ENCODE data around the gene MCF2L2.

The MCF2L2 gene

GRCh38 chr3:183299976-183300375, 128.4 kb downstream of the MCF2L2 start:
- no peak for DNase-seq (ENCODE audit: low read depth in 4 of 4, low spot score in 1 of 4)

DNA sequence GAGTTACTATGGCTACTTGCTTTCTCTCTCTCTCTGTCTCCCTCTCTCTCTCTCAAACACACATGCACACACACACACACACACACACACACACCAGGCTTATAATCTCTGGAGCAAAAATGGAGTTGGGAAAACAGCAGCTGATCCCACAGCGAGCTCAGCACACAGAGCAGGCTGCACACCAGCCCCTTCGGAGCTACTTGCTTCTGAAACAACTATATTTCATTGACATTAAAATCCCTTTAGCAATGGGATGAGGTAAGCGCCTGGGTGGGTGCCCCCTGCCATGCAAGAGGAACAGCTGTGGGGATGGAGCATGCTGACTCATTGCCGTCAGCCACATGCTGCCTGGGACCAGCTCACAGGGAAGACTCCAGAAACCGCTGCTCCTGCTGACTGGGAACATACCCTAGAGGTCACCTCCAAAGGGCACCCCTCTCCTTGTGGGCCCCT, 129.7 kb downstream of the MCF2L2 start:
- DNase-seq (ENCODE audit: low read depth in 4 of 4, low spot score in 1 of 4): no peak

DNA sequence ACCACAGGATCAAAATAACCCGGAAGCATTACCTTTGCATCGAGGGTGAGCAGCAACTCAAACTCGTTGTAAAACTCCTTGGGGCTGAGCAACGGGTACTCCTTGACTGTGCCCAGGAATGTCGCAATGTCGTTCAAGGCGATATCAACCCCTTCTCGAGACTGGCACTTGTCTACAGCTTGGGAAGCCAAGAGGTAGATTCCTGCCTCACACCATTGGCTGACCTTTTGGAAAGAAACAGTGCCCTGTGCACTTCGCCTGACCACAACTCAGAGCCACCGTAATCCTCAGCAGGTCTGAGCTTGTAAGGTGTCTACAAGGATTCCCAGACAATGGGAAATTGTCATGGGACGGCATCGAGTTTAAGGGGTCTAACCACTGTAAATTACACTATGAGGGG, 131.5 kb downstream of the MCF2L2 start:
- DNase-seq (ENCODE audit: low read depth in 4 of 4, low spot score in 1 of 4): no peak

GRCh38 chr3:183295211-183295610, 133.2 kb downstream of the MCF2L2 start:
- DNase-seq (ENCODE audit: low read depth in 4 of 4, low spot score in 1 of 4): no peak

DNA sequence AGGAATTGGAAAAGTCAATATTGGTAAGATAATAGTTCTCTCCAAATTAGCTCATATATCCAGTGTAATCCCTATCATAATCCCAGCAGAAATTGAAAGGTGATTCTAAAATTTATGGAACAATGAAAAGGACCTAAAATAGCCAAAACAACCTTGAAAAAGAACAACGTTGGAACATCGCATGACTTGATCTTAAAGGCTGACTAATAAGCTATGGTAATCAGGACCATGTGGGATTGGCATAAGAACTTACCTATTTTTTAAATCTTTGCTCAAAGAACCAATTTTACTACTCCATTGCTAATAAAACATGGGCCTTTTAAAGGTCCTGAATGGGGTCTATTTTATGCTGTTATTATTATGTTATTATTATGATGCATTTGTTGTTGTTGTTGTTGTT, 134.5 kb downstream of the MCF2L2 start:
- no peak for DNase-seq (ENCODE audit: low read depth in 4 of 4, low spot score in 1 of 4)

- DNase-seq (ENCODE audit: low read depth in 4 of 4, low spot score in 1 of 4): no peak
These were observed 136.9 kb downstream of the MCF2L2 start for GRCh38 chr3:183291497-183292031.

- DNase-seq (ENCODE audit: low read depth in 4 of 4, low spot score in 1 of 4): no peak
These were observed 138.2 kb downstream of the MCF2L2 start for GRCh38 chr3:183290216-183290615.

GRCh38 chr3:183288117-183288516, 140.3 kb downstream of the MCF2L2 start:
- no peak for DNase-seq (ENCODE audit: low read depth in 4 of 4, low spot score in 1 of 4)

- DNase-seq (ENCODE audit: low read depth in 4 of 4, low spot score in 1 of 4): no peak
These were observed 141.0 kb downstream of the MCF2L2 start for GRCh38 chr3:183287301-183287971.

DNA sequence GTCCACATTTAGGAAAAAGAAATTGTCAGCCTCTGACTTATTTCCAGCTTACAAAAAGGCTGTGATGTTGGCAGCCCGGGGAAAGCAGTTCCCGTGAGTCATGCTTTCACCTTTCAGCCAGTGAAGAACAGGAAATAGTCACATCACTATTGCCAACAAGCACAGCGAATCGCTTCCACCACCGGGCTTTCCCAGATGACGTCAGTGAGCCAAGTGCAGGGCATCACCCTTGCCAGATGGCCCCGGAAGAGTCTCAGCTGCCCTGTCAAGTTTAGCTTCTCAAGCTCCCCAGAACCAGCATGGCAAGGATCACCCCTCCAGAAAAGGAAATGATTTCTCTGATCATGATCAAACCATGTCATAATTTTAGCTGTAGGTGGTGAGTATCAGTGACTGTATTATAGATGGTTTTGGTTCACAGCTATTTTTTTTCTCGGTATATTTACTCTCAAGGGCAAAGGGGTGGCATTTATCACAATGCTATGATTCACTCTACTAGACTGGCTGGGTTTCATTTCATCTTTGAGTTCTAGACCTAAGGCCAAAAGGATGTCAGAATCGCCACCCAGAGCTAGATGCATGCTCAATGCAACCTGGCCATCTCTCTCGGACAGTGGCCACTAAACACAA, 142.5 kb downstream of the MCF2L2 start:
- peak; percentile 70 to 91 (median 84) for DNase-seq (ENCODE audit: low read depth in 4 of 4, low spot score in 1 of 4)

DNA sequence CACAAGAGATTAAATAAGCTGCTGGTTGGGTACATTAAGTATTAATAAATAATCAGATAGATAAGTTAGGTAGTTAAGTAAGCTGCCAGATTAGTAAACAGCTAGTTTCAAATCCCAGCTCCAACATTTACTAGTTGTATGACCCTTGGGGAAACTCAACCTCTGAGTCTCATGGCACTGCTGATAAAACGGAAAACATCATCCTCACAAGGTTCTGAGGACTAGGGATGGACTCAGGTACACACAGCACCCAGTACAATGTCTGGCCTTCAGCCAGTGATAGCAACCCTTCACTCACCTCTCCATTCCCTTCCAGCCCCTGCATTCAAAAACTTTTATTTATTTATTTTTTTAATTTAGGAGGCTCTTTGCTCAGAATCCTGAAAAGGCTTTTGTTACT, 143.1 kb downstream of the MCF2L2 start:
- no peak for DNase-seq (ENCODE audit: low read depth in 4 of 4, low spot score in 1 of 4)

- no peak for DNase-seq (ENCODE audit: low read depth in 4 of 4, low spot score in 1 of 4)
These were observed 143.8 kb downstream of the MCF2L2 start for GRCh38 chr3:183284570-183284969.

DNA sequence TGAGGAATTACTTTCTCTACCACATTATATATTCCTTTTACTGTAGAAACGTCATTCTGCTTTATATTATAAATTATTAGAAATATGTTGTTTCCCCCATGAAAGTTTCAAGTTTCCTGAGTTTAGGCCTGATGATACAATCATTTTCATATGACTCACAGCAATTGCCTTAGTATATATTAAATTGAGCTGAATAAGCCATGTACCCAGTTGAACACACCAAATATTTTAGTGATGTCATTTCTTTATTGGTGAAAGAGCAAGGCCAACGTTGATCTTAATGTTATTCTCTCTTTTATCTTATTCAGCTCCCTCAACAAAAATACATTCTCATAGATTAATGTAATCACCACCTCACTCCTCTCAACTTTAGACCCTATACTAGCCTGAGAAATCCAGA, 144.5 kb downstream of the MCF2L2 start:
- no peak for DNase-seq (ENCODE audit: low read depth in 4 of 4, low spot score in 1 of 4)

GRCh38 chr3:183281126-183281797, 147.2 kb downstream of the MCF2L2 start:
- DNase-seq (ENCODE audit: low read depth in 4 of 4, low spot score in 1 of 4): no peak

DNA sequence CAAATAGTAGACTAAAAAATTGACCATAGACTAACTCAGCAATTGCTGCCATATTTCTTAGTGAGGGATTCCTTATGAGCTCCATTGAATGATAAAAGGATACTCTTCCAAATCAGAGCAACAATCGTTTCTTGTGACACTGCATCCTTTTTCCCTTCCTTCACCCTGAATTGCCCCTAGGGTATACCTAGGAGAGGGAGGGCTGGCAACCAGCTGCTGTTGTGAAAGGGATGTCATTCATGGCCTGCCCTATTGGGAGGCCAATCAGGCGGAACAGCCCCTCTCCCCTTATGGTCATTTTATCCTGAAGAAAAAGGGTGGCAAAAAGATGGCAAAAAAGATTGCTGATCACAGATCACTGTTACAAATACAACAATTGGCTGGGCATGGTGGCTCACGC, 149.0 kb downstream of the MCF2L2 start:
- no peak for DNase-seq (ENCODE audit: low read depth in 4 of 4, low spot score in 1 of 4)

- DNase-seq (ENCODE audit: low read depth in 4 of 4, low spot score in 1 of 4): no peak
These were observed 149.8 kb downstream of the MCF2L2 start for GRCh38 chr3:183278479-183279088.

DNA sequence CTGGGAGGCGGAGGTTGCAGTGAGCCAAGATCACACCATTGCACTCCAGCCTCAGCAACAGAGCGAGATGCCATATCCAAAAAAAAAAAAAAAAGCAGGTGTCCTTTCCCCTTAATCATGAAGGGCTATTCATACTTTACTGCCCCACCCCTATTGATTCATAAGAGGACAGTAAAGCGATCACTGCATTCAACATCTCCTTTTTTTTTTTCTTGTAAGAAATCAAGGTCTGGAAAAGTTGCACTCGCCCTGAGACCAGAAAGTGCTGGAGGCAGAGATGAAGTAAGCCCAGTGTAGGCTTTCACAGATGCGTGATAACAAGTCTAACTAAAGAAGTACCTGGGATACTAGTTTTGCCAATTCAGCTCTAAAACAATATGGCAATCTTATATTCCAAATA, 151.2 kb downstream of the MCF2L2 start:
- DNase-seq (ENCODE audit: low read depth in 4 of 4, low spot score in 1 of 4): no peak

DNA sequence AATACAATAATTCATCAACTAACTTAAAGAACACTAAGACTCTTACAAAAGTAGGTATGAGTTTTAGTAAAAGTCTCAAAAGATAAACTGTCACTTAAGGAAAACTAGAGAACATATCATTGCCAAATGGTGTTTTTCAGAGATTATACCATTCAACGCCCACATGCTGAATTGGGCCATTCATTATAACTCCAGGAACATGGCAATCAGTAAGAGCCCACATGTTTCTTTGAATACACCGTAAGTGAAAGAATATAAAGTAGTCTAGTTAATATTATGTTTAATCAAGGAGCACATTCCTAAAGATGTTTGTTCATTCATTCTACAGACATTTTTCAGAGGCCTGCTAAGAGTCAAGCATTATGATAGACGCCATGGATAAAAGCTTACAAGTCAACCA, 152.5 kb downstream of the MCF2L2 start:
- DNase-seq (ENCODE audit: low read depth in 4 of 4, low spot score in 1 of 4): no peak

DNA sequence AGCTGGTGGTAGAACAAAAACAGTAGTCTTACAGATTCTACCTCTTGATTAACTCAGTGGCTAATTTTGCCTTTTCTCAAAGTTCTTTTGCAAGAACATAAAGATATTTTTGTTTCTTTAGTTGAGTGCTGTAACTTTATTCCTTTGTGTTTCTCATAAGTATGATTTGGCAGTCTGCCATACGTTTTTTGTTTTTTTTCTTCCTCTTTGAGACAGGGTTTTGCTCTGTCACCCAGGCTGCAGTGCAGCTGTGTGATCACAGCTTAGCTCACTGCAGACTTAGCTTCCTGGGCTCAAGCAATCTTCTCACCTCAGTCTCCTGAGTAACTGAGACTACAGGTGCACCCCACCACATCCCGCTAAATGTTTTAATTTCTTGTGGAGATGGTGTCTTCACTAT, 153.0 kb downstream of the MCF2L2 start:
- no peak for DNase-seq (ENCODE audit: low read depth in 4 of 4, low spot score in 1 of 4)

DNA sequence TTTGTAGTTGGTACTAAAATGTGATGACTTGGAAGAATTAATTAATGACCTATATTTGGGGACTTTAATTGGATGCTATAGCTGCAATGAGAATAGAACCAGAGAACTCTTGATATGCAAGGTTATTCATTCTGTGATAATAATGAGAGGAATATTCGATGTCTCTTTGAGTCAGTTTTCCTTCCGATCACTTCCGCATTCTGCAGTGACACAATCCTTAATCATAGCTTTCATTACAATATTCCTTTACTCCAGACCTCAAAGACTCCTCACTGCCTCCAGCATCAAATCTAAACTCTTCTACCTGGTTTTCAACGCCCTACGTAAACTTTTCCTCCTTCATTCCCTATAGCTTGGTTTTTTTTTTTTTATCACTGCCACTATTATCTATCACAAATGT, 153.8 kb downstream of the MCF2L2 start:
- no peak for DNase-seq (ENCODE audit: low read depth in 4 of 4, low spot score in 1 of 4)

DNA sequence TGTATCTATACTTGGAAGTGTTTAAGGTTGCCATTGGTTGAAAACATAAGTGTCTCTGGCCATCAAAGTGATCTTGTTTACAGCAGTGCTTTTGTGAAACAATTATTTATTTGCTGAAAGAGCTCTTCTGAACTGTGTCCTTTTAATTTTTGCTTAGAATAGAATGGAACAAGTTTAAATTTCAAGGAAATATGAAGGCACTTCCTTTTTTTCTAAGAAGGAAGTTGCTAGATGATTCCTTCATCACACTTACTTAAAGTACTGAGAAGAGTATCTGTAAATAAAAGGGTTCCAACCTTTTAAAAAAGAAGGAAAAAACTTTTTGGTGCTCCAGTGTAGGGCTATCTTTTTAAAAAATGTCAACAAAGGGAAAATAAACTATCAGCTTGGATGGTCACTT, 155.6 kb downstream of the MCF2L2 start:
- DNase-seq (ENCODE audit: low read depth in 4 of 4, low spot score in 1 of 4): no peak

DNA sequence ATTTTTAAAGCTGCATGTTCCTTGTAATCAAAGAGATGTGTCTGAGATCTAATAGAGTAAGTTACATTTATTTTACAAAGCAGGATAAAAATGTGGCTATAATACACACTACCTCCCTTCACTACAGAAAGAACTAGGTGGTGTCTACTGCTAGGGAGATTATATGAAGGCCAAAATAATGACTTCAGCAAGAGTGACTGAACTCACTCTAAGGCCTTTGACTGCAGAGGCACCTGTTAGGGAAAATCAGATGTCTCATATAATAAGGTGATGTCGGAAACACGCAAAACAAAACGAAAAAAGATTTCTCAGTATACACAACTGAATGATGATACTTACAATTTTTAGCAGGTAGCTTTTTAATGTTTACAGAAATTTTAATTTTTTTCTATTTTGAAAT, 156.3 kb downstream of the MCF2L2 start:
- DNase-seq (ENCODE audit: low read depth in 4 of 4, low spot score in 1 of 4): no peak
